Esophagus squamous epithelium (tissue), 5 donors: Measurements from ENCODE around the gene CACNA1F. TPM values are rescaled to one million over a fixed set of nuclear protein-coding genes. Genes with fewer than 3 reads are reported as not detected.
"Not testable (repeated sequence)": the region's sequence is repeated elsewhere in the genome, so short reads cannot be mapped to it uniquely, and the experiment has no call there.

ENCODE experiments used
- DNase-seq: peaks from one replicate; lab custom pipeline; 2025; lab: John Stamatoyannopoulos, UW
- H3K27ac ChIP-seq, 4 donors: fragments of 200-600 bp; sonication (generic); one replicate each; pipeline ENCODE4 v1.5.1; 2016 to 2019; ENCODE audit warnings: mild to moderate bottlenecking in 1 of 4
- H3K27me3 ChIP-seq, 4 donors: fragments of 200-600 bp; sonication (generic); 1 replicate in 3 of 4; 2 replicates in 1 of 4; pipeline versions ENCODE4 v1.5.1 to v1.6.0; 2017 to 2021; ENCODE audit warnings: antibody characterized with exemption in 1 of 4
- H3K36me3 ChIP-seq, 3 donors: fragments of 200-600 bp; sonication (generic); one replicate each; pipeline ENCODE4 v1.5.1; 2016 to 2019
- H3K4me1 ChIP-seq, 3 donors: fragments of 200-600 bp; sonication (generic); one replicate each; pipeline ENCODE4 v1.5.1; 2017 to 2019
- H3K4me3 ChIP-seq, 4 donors: fragments of 200-600 bp; sonication (generic); 1 replicate in 3 of 4; 2 replicates in 1 of 4; pipeline ENCODE4 v1.5.1; 2016 to 2019; ENCODE audit warnings: mild to moderate bottlenecking in 2 of 4, moderate library complexity in 1 of 4
- H3K9me3 ChIP-seq, 3 donors: fragments of 200-600 bp; sonication (generic); one replicate each; pipeline ENCODE4 v1.5.1; 2016 to 2019
- POLR2A ChIP-seq, 4 donors: fragments of 450-650 bp; IDR thresholded peaks; one replicate each; pipeline ENCODE4 v1.6.1; 2017; ENCODE audit warnings: antibody characterized with exemption in 4 of 4, mild to moderate bottlenecking in 4 of 4, moderate library complexity in 3 of 4
- WGBS, 2 donors: methylation state at CpG; one replicate each; pipeline ENCODE4 v1.1.5; 2018; 5-methylcytosine and 5-hydroxymethylcytosine counted together
- intact Hi-C: fragments of 100-400 bp; cut with DNase I; formaldehyde crosslinking; loops from one replicate; pipeline ENCODE4 v1.15.0; 2022
- total RNA-seq, 4 donors: library from RNA; depleted of rRNA; stranded (reverse); fragments of >200 nt; gene quantifications; one replicate each; pipeline ENCODE4 v1.1.0, GENCODE V29; 2016
- TF ChIP-seq, protein P1 (sequence below), 6 experiments: fragments of 450-650 bp in 4 of 6; fragments of 200-600 bp in 2 of 6; sonication (generic) in 2 of 6; IDR thresholded peaks; one replicate each; pipeline ENCODE4 v1.5.1; 2016 to 2019; ENCODE audit warnings: antibody characterized with exemption in 6 of 6, mild to moderate bottlenecking in 4 of 6, moderate library complexity in 4 of 6
- donor health status: DM: yes; HTN: yes; CAD: no.

The CACNA1F gene
- total RNA-seq, 4 donors from 2014 or later, result 0.38 TPM; not detected in 3

DNA sequence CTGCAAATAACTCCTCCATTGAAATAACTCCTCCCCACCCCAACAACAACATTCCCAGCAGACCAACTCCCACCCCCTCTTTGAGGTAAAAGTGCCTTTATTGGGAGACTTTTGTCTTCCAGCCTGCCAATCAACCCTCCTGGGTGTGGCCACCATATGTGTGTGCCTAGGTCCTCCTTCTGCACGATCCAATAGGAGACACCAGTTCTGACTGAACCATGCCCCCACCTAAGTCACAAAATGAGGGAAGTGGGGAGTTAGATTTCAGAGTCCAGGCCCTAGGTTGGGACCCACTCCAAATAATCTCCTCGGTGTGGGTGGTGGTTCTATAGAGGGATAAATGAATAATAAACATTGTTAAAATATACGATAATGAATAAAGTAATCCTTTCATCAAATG is 58.4 kb downstream of the CACNA1F start:
- no peaks in the 10 kb centered on the region for H3K27me3 ChIP-seq
- H3K27ac ChIP-seq, result peak overlapping the region; percentile 93 to 96 (median 95)
- H3K4me1 ChIP-seq, result peaks cover 0 to 65% (median 7%) of the 10 kb centered on the region in 3 donors
- DNase-seq, result no peak
- no peak overlapping the region for H3K4me3 ChIP-seq
- peaks cover 0 to 51% (median 0%) of the 10 kb centered on the region in 3 donors for H3K36me3 ChIP-seq
- intact Hi-C loops, result no loop called here
- no peak for TF ChIP-seq POLR2A (IDR thresholded peaks at IDR 0.05)
- TF ChIP-seq, protein P1, sequence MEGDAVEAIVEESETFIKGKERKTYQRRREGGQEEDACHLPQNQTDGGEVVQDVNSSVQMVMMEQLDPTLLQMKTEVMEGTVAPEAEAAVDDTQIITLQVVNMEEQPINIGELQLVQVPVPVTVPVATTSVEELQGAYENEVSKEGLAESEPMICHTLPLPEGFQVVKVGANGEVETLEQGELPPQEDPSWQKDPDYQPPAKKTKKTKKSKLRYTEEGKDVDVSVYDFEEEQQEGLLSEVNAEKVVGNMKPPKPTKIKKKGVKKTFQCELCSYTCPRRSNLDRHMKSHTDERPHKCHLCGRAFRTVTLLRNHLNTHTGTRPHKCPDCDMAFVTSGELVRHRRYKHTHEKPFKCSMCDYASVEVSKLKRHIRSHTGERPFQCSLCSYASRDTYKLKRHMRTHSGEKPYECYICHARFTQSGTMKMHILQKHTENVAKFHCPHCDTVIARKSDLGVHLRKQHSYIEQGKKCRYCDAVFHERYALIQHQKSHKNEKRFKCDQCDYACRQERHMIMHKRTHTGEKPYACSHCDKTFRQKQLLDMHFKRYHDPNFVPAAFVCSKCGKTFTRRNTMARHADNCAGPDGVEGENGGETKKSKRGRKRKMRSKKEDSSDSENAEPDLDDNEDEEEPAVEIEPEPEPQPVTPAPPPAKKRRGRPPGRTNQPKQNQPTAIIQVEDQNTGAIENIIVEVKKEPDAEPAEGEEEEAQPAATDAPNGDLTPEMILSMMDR (IDR thresholded peaks at IDR 0.05), result no peak
- no peaks in the 10 kb centered on the region for H3K9me3 ChIP-seq
- WGBS, 2 donors, result 18 to 79% methylated on average over 2 of the region's 3 CpGs

DNA sequence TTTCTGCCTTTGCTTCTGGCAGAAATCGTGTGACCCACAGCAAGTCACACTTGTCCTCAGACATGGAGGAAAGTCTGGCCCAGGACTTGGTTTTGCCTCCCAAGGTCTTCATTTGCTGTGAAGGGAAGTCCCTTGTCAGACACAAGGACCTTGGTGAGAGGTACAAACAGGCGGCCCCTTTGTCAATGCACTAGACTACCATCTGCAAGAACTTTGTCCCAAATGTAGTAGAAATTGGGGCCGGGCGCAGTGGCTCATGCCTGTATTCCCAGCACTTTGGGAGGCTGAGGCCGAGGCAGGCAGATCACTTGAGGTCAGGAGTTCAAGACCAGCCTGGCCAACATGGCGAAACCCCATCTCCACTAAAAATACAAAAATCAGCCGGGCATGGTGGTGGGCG is 59.6 kb downstream of the CACNA1F start:
- intact Hi-C loops, H3K9me3 ChIP-seq, DNase-seq, H3K27me3 ChIP-seq: not testable (repeated sequence)
- 70% methylated on average over 2 of the region's 8 CpGs; no CpG with 5 or more reads in 1 of the 2 donors for WGBS, 2 donors
- Histone ChIP-seq H3K36me3 (peaks cover 0 to 39% (median 0%) of the 10 kb centered on the region in 3 donors), H3K4me3 (peak overlapping the region in 2 of 4 donors; percentile 66 to 75), H3K27ac (peak overlapping the region; percentile 93 to 96 (median 95)), H3K4me1 (peaks cover 0 to 72% (median 7%) of the 10 kb centered on the region in 3 donors)

DNA sequence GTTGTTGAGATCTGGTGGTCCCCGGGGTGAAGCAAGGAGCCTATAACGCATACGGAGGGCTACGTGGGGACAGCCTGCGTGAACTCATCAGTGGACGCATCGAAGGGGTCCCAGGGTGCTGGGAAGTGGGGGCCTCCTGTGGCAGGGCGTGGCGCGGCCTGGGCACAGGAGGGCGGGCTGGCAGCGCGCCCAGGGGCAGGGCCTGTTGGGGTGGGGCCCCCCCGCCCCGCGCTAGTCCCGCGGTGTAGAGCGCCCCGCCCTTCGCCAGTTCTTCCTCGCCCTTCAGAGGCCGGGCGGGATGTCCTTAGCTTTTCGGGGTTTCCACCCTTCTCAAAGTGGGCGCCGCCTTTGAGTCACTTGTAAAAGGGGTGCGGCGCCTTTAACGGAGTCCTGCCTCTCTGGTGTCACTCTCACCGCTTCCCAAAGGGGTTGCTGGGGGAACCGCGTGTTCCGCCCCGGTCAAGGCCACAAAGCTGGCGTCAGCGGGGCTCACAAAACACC is 60.8 kb downstream of the CACNA1F start:
- Histone ChIP-seq H3K36me3 (peaks cover 0 to 31% (median 0%) of the 10 kb centered on the region in 3 donors), H3K4me1 (peaks cover 0 to 75% (median 9%) of the 10 kb centered on the region in 3 donors), H3K27ac (peak overlapping the region; percentile 93 to 96 (median 95)), H3K27me3 (no peaks in the 10 kb centered on the region), H3K4me3 (peak overlapping the region; percentile 63 to 75 (median 66)), H3K9me3 (no peaks in the 10 kb centered on the region)
- DNase-seq, result no peak
- intact Hi-C loops, result no loop called here
- peak in 1 of 4 donors; percentile 29 for TF ChIP-seq POLR2A (IDR thresholded peaks at IDR 0.05)
- TF ChIP-seq, protein P1 (IDR thresholded peaks at IDR 0.05), result no peak
- 43% methylated on average over 5 of the region's 37 CpGs; no CpG with 5 or more reads in 1 of the 2 donors for WGBS, 2 donors

DNA sequence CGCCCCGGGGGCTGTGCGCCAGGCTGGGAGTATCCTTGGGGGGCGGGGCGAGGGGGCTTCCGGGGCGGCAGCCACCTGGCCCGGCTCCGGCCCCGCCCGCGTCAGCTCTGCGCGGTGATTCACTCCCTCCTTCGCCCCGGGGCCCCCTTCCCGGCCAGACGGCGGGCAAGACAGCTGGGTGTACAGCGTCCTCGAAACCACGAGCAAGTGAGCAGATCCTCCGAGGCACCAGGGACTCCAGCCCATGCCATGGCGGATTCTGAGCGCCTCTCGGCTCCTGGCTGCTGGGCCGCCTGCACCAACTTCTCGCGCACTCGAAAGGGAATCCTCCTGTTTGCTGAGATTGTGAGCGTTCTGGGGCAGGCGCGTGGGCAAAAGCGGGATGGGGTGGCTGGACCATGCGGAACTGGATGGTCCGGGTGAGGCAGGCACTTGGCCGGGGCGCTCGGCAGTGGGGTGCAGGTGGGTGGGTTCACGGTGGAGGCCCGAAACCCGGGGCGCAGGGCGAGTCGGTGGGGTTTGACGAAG is 61.3 kb downstream of the CACNA1F start, which contains the start of gene PLP2:
Gene PLP2, plus strand, starts transcription at position 147 of the 528 bp plus-strand sequence. Its CDS starts 103 bp downstream, at position 250.
- WGBS, 2 donors, result 81% methylated on average over 3 of the region's 46 CpGs; no CpG with 5 or more reads in 1 of the 2 donors

DNA sequence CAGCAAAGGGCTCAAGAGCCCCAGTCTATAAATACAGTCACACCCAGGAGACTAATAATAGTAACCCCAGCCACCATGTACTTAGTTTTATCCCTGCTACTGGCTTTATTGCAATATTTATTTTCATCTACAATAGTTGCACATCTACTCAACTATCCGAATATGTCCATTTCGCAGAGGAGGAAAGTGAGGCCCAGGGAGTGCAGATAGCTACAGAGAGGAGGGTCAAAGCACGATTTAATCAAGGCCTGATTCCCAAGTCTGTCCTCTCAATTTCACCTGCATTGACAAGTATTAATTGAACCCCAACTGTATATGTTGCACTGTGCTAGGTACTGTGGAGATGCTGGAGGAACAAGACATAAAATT is 65.4 kb downstream of the CACNA1F start:
- peaks cover 0 to 58% (median 14%) of the 10 kb centered on the region in 3 donors for H3K4me1 ChIP-seq
- intact Hi-C loops, result no loop called here
- H3K36me3 ChIP-seq, result no peaks in the 10 kb centered on the region
- no peak for DNase-seq
- WGBS, 2 donors, result 29 to 36% methylated on average over 3 of the region's 3 CpGs
- TF ChIP-seq, protein P1 (IDR thresholded peaks at IDR 0.05), result no peak
- no peak for TF ChIP-seq POLR2A (IDR thresholded peaks at IDR 0.05)
- H3K9me3 ChIP-seq, result no peaks in the 10 kb centered on the region
- no peaks in the 10 kb centered on the region for H3K27me3 ChIP-seq
- H3K4me3 ChIP-seq, result peak overlapping the region; percentile 39 to 67 (median 49)
- H3K27ac ChIP-seq, result peak overlapping the region; percentile 89 to 95 (median 90)

More for the DNA sequence above, 61.3 kb downstream of the CACNA1F start, which contains the start of gene PLP2:
- H3K27ac ChIP-seq, result peak within 1 kb of the TSS; percentile 93 to 96 (median 95)
- no peaks in the 10 kb centered on the region for H3K27me3 ChIP-seq
- no peak for DNase-seq
- TF ChIP-seq, protein P1 (IDR thresholded peaks at IDR 0.05), result no peak
- peak in 2 of 4 donors; percentile 66 to 77 for TF ChIP-seq POLR2A (IDR thresholded peaks at IDR 0.05)
- peaks cover 0 to 74% (median 9%) of the 10 kb centered on the region in 3 donors for H3K4me1 ChIP-seq
- peak within 1 kb of the TSS; percentile 63 to 75 (median 66) for H3K4me3 ChIP-seq
- peaks cover 0 to 31% (median 0%) of the 10 kb centered on the region in 3 donors for H3K36me3 ChIP-seq
- intact Hi-C loops, result no loop called here
- no peaks in the 10 kb centered on the region for H3K9me3 ChIP-seq
